ENCODE results near the gene HDLBP.

HDLBP gene

GRCh38 chr2:241213567-241213966, 101.9 kb downstream of the HDLBP start:
- no peak for TF ChIP-seq EZH2phosphoT487 (IDR thresholded peaks at IDR 0.05; ENCODE audit: low read depth)
- TF ChIP-seq, protein P1, sequence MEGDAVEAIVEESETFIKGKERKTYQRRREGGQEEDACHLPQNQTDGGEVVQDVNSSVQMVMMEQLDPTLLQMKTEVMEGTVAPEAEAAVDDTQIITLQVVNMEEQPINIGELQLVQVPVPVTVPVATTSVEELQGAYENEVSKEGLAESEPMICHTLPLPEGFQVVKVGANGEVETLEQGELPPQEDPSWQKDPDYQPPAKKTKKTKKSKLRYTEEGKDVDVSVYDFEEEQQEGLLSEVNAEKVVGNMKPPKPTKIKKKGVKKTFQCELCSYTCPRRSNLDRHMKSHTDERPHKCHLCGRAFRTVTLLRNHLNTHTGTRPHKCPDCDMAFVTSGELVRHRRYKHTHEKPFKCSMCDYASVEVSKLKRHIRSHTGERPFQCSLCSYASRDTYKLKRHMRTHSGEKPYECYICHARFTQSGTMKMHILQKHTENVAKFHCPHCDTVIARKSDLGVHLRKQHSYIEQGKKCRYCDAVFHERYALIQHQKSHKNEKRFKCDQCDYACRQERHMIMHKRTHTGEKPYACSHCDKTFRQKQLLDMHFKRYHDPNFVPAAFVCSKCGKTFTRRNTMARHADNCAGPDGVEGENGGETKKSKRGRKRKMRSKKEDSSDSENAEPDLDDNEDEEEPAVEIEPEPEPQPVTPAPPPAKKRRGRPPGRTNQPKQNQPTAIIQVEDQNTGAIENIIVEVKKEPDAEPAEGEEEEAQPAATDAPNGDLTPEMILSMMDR (IDR thresholded peaks at IDR 0.05; ENCODE audit: low read depth, low read length) = no peak
- no peak overlapping the region for H3K9ac ChIP-seq (ENCODE audit: low read length)

GRCh38 chr2:241213041-241213440, 102.4 kb downstream of the HDLBP start:
- no peaks in the 10 kb centered on the region for H4K20me1 ChIP-seq (ENCODE audit: insufficient read depth, low read length)
- no peak overlapping the region for H3K9ac ChIP-seq (ENCODE audit: low read length)
- H3K27ac ChIP-seq (ENCODE audit: low read length) = no peak overlapping the region
- H3K27me3 ChIP-seq (ENCODE audit: low read depth, low read length) = 0 out of 2 replicates have a peak, but pooled peaks cover 4% of the 10 kb centered on the region
- no peaks in the 10 kb centered on the region for H3K9me3 ChIP-seq (ENCODE audit: insufficient read depth, low read length)
- H3K4me3 ChIP-seq (ENCODE audit: low read length) = no peak overlapping the region
- no peaks in the 10 kb centered on the region for H3K79me2 ChIP-seq (ENCODE audit: low read length)
- H2AFZ ChIP-seq (ENCODE audit: low read depth, low read length) = no peak overlapping the region
- no peaks in the 10 kb centered on the region for H3K4me1 ChIP-seq (ENCODE audit: low read length)
- H3K4me2 ChIP-seq (ENCODE audit: low read length) = no peak overlapping the region
- no peaks in the 10 kb centered on the region for H3K36me3 ChIP-seq (replicated peaks; ENCODE audit: low read depth, low read length)
- TF ChIP-seq EZH2phosphoT487 (IDR thresholded peaks at IDR 0.05; ENCODE audit: low read depth) = no peak
- TF ChIP-seq, protein P1 (IDR thresholded peaks at IDR 0.05; ENCODE audit: low read depth, low read length) = no peak

More at GRCh38 chr2:241213567-241213966, 101.9 kb downstream of the HDLBP start:
- no peak overlapping the region for H3K4me3 ChIP-seq (ENCODE audit: low read length)
- no peaks in the 10 kb centered on the region for H3K79me2 ChIP-seq (ENCODE audit: low read length)
- H4K20me1 ChIP-seq (ENCODE audit: insufficient read depth, low read length) = no peaks in the 10 kb centered on the region
- H3K4me2 ChIP-seq (ENCODE audit: low read length) = no peak overlapping the region
- H3K9me3 ChIP-seq (ENCODE audit: insufficient read depth, low read length) = no peaks in the 10 kb centered on the region
- H3K27me3 ChIP-seq (ENCODE audit: low read depth, low read length) = 0 out of 2 replicates have a peak, but pooled peaks cover 4% of the 10 kb centered on the region
- no peaks in the 10 kb centered on the region for H3K36me3 ChIP-seq (replicated peaks; ENCODE audit: low read depth, low read length)
- no peak overlapping the region for H2AFZ ChIP-seq (ENCODE audit: low read depth, low read length)
- H3K4me1 ChIP-seq (ENCODE audit: low read length) = no peaks in the 10 kb centered on the region
- no peak overlapping the region for H3K27ac ChIP-seq (ENCODE audit: low read length)

DNA sequence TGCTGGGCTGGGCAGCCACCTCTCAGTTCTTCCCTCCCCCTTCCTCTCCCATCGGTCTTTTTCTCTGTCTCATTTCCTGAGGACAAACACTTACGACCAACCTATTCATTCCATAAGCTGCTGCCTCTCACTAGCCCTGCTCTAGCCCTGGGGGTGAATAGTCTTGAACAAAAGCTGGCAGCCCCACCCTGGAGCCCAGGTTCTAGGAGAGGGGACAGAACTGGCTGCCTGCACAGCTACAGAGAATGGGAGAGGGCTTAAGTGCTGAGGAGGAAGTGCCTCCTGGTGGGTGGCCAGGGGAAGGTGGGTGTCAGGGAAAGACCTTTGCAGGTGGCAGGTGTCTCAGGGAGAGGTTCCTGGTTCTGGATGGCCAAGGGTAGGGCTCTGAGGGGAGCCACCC, 104.2 kb downstream of the HDLBP start:
- H3K4me2 ChIP-seq (ENCODE audit: low read length) = no peak overlapping the region
- H3K27me3 ChIP-seq (ENCODE audit: low read depth, low read length) = no peaks in the 10 kb centered on the region
- no peaks in the 10 kb centered on the region for H3K79me2 ChIP-seq (ENCODE audit: low read length)
- no peak for TF ChIP-seq EZH2phosphoT487 (IDR thresholded peaks at IDR 0.05; ENCODE audit: low read depth)
- TF ChIP-seq, protein P1 (IDR thresholded peaks at IDR 0.05; ENCODE audit: low read depth, low read length) = 0 out of 2 replicates have a peak, but pooled peaks have one; percentile 7
- H3K27ac ChIP-seq (ENCODE audit: low read length) = no peak overlapping the region
- no peak overlapping the region for H2AFZ ChIP-seq (ENCODE audit: low read depth, low read length)
- no peaks in the 10 kb centered on the region for H3K4me1 ChIP-seq (ENCODE audit: low read length)
- H4K20me1 ChIP-seq (ENCODE audit: insufficient read depth, low read length) = no peaks in the 10 kb centered on the region
- no peak overlapping the region for H3K9ac ChIP-seq (ENCODE audit: low read length)
- H3K4me3 ChIP-seq (ENCODE audit: low read length) = no peak overlapping the region
- H3K36me3 ChIP-seq (replicated peaks; ENCODE audit: low read depth, low read length) = no peaks in the 10 kb centered on the region
- H3K9me3 ChIP-seq (ENCODE audit: insufficient read depth, low read length) = no peaks in the 10 kb centered on the region

- Histone ChIP-seq H3K4me2 (ENCODE audit: low read length) (no peak overlapping the region), H3K4me1 (ENCODE audit: low read length) (no peaks in the 10 kb centered on the region), H3K79me2 (ENCODE audit: low read length) (no peaks in the 10 kb centered on the region), H3K27ac (ENCODE audit: low read length) (no peak overlapping the region), H3K36me3 (replicated peaks; ENCODE audit: low read depth, low read length) (no peaks in the 10 kb centered on the region), H3K4me3 (ENCODE audit: low read length) (no peak overlapping the region), H3K9ac (ENCODE audit: low read length) (no peak overlapping the region), H4K20me1 (ENCODE audit: insufficient read depth, low read length) (no peaks in the 10 kb centered on the region), H2AFZ (ENCODE audit: low read depth, low read length) (no peak overlapping the region), H3K27me3 (ENCODE audit: low read depth, low read length) (no peaks in the 10 kb centered on the region), H3K9me3 (ENCODE audit: insufficient read depth, low read length) (no peaks in the 10 kb centered on the region)
- TF ChIP-seq EZH2phosphoT487 (IDR thresholded peaks at IDR 0.05; ENCODE audit: low read depth) = no peak
Observed at GRCh38 chr2:241209271-241209670, 106.2 kb downstream of the HDLBP start.

All from OCI-LY3 (cell line).